HG03521 (cell line): Measurements from ENCODE around the gene TUBB4B.

ENCODE experiments used
- ATAC-seq: cut with Tn5 transposase; IDR thresholded peaks from one replicate; pipeline ENCODE4 v1.9.1; 2021; ENCODE audit warnings: mild to moderate bottlenecking, moderate library complexity; ENCODE audit not compliant: unreplicated experiment

The TUBB4B gene

DNA sequence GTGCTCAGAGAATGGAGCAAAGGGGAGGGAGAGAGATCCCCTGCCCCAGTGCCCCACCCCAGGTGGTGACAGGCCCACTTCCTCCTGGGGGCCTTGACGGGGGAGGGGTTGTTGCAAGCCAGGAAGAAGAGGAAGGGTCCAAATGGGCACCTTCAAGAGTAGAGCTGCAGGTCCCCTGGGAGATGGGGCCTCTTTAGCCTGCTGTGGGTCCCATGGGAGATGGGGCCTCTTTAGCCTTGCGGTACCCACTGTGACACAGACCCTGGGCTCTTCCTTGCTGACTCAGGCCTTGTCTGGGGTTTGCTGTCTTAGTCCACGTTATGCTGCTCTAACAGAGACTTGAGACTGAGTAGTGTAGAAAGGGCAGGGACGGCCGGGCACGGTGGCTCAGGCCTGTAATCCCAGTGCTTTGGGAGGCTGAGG, 26.9 kb downstream of the TUBB4B start:
- ATAC-seq, result no peak

DNA sequence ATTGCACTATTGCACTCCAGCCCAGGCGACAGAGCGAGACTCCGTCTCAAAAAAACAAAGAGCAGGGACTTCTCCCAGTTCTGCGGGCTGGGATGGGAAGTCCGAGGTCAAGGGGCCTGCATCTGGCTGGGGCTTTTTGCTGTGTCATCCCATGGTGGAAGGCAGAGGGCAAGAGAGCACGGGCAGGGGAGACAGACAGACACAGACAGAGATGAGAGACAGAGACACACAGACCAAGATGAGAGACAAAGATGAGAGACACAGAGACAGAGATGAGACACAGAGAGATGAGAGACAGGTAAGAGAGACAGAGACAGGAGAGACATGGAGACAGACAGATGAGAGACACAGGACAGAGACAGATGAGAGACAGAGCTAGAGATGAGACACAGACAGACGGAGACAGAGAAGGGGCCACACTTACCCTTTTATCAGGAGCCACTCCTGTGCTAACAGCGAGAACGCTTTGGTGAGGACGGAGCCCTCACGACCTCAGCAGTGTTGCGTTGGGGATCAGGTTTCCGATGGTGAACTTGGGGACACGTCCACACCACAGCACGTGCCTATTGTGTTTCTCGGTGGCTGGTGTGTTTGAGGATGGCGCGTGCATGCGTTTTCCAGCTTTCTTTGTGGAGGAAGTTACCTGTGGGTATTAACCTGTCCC, 27.6 kb downstream of the TUBB4B start:
- no peak for ATAC-seq

DNA sequence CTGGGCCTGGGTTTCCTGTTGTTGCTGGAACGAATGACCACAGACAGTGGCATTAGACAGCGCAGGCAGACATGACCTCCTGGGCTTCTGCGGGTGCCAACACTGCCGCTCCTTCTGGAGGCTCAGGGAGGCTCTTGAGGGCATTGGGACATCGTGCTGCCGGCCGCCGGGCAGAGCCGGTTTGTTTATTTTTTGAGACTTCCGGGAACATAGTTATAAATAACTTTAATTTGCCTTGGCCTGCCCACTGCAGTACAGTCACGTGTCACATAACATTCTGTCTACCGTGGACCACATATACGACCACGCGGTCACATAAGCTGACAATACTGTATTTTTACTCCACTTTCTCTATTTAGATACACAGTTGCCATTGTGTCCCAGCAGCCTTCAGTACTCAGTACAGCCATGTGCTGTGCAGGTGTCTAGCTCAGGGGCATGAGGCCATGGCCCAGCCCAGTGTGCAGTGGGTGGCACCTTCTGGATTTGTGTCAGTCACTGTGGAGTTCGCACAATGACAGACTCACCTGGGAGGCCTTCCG, 28.2 kb downstream of the TUBB4B start:
- no peak for ATAC-seq

DNA sequence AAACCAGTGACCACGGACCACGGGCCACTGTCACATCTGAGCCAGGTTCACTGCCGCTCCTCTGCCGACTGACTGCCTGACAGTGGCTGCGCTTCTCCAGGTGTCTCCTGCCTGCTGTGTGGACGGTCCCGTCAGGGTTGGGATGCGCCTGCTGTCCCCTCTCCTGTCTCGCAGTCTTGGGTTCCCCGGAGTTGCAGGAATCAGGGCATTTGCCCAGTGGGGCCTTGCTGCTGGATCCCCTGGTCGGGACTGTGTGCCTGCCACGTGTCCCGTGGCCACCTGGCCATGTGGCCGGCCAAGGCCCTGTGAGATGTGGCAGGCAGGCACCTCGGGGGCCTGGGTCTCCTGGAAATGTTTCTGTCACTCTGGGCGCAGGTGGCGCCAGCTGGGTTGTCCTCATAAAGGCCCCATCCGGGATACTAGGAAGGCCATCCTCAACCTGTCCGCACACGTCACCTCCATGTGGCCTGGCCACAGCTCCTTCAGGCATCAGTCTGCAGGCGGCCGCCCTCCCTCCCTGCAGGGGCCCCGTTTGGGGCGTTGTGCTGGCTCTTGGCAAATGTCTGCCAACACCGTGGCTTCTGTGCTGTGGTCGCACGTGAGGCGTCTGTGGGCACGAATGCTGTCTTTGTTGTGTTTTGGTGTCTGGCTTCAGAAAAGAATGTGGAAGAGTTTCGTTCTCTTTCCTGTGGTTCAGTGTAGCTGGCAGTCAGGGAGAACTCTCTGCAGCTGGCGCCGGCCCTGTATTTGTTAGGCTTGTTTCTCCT, 30.0 kb downstream of the TUBB4B start:
- ATAC-seq, result no peak

DNA sequence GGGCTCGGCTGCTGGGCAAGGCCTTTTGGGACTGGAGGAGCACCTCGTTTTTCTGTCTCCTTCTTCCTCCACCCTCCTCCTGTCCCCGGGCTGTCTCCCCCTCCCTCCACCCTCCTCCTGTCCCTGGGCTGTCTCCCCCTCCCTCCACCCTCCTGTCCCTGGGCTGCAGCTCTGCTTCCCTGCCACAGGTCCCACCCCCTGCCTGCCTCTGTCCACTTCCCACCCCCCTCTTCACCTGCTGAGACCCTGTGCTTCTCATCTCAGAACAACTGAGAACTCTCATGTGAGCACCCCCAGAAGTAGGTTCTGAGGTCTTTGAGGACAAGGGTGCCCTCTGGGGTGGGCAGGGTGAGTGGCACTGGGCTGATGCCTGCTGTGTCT, 30.6 kb downstream of the TUBB4B start:
- ATAC-seq, result no peak

DNA sequence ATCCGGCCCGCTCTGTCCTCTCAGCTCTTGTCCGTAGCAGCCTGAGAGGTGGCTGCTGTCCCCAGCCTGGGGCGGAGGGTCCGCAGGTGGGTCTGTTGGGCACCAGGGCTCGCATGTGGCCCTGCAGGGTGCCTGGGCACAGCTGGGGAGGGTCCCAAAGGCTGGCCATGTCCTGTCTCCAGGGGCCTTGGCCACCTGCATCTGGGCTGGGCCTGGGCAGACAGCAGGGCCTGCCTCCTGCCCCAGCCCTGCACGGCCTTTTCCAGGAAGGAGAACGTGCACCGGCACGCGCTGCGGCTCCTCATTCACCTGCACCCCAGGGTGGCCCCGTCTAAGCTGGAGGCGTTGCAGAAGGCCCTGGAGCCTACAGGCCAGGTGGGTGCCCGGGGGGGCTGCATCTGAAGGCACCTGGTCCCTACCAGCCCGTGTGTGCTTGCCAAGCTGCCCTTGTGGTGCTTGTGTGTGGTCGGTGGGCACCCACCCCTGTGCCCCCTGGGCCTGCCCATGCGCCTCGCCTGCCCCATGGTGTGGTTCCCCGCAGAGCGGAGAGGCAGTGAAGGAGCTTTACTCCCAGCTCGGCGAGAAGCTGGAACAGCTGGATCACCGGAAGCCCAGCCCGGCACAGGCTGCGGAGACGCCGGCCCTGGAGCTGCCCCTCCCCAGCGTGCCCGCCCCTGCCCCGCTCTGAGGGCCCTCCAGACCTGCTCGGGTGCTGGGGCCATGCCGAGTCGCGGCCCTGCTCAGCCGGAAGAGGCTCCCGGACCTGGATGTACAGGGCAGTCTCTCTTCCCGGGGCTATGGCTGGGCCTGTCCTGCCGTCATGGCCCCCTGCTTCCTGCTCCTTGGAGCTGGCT, 31.4 kb downstream of the TUBB4B start:
- ATAC-seq, result no peak

DNA sequence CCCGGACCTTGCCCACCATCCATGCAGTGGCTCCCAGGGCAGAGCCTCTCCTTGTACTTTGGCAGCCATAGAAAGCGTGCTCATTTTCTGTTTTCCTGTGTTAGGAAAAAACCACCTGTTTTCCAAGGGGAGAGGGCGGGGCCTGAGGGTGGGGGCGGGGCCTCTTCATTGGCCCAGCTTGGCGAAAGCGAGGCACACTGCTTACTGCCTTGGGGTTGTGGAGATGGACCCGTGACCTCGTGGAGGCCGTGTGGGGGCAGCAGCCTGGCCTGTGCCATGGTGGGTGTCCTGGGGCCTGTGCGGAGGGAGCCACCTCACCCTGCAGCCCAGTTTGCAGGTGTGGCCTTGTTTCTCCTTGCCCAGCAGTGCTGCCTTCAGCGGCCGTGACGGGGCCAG, 32.0 kb downstream of the TUBB4B start:
- no peak for ATAC-seq

DNA sequence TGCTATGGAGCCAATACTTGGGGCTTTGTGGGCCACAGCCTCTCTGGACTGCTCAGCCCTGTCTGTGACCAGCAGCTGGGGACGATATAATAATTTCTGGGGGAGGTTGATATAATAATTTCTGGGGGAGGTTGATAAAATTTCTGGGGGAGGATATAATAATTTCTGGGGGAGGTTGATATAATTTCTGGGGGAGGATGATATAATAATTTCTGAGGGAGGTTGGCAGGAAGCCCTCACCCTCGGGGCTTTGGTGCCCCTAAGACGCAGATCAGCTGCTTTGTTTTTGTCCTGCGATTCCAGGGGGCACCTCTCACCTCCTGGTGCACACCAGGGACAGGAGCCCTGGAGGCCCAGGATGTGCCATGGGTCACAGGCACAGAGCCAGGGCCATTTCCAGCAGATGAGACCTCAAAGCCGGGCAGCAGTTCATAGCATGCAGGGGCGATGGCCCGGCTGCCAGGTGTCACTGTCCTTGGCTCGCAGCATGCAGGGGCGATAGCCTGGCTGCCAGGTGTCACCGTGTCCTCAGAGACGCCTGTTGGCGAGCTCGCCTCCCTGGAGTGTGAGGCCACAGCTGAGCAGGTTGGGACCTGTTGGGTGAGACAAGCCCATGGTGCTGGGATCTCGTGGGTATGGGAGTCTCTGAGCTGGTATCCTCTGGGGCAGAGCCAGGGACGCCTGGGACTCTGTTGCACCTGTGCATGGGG, 32.7 kb downstream of the TUBB4B start:
- no peak for ATAC-seq

DNA sequence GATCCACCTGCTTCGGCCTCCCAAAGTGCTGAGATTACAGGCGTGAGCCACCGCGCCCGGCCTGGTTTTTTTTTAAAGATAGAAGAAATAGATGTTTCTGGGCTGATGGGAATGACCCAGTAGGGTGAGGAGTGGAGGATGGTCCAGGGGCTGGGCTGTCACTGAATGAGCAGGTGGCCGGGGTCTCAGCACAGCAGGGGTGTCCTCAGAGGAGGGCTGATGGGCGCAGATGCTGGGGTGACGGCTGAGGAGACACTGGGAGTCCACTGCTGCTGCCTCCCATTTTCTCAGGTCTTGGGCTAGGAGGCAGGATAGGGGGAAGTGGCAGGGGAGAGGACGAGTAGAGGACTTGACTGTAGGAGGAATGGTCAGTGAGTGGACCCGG, 34.1 kb downstream of the TUBB4B start:
- no peak for ATAC-seq

DNA sequence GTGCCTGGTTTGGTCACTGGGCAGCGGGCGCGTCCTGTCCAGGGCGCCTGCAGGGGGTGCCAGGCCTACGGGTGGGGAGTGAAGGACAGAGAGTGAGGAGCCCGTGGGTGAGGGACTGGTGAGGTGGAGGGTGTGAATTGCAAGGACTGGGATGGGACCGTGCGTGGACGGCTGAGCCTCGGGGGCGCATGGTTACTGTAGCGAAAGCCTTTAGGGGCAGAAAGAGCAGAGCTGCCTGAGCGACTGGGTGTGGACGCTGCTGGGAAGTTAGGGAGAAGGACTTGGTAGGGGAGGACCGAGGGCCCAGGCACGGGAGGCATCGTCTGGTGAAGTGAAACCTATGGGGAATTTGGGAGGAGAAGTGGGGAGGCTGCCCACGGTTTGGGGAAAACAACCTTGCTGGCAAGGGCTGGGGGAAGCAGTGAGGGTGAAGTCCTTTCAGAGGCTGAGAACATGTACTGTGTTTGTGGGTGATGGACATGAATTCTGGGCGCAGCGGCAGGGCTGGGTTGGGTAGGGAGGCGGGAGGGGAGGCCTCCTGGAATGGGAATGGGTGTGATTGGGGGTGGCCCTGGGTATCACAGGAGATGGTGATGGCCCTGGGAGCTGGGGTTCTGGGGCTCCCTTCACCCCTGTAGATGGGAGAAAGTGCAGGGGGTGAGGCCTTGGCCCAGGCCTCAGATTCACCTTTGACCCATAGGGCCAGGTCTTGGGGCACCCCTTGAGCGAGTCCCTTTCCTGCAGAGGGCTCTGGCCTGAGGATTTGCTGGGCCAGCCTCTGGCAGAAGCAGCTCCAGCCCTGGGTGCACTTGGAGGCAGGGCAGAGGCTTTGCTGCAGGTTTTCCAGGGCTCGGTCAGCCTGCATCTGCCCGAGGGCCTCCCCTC, 34.7 kb downstream of the TUBB4B start:
- no peak for ATAC-seq

DNA sequence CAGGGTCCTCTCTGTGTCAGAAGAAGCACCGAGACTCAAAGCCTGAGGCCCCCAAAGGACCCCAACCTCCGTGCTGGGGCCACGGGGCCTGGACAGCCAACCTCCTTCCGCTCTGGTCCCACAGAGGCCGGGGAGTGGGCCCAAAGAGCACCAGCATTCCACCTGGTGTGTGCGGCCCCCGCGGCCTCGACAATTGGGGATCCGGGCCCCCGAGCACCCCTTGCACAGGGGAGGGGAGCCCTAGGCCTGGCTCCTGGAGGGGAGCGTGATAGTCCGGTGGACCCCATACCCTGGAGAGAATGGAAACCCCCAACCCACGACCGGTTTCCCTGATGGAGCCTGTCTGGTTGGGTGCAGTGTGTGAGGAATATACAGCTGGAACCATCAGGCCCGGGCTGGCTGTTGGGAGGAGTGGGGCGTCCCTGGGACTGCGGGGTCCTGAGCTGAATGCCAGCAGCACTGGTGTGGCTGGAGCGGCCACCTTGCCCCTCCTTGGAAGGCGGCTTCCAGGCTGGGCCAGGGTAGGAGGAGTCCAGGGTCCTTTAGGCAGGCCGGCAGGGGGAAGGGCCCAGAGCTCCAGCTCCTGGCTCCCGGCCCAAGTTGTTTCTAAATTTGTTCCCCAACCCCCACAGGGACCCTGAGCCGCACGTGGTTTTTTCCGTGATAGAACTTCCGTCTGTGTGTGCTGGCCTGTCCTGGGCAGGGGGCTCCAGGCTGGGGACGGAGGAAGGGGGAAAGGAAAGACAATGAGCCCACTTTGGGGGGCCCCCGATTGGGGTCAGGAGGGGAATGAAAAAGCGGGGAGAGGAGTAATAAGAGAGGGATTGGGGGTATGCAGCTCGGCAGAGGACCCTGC, 35.6 kb downstream of the TUBB4B start:
- ATAC-seq, result no peak

DNA sequence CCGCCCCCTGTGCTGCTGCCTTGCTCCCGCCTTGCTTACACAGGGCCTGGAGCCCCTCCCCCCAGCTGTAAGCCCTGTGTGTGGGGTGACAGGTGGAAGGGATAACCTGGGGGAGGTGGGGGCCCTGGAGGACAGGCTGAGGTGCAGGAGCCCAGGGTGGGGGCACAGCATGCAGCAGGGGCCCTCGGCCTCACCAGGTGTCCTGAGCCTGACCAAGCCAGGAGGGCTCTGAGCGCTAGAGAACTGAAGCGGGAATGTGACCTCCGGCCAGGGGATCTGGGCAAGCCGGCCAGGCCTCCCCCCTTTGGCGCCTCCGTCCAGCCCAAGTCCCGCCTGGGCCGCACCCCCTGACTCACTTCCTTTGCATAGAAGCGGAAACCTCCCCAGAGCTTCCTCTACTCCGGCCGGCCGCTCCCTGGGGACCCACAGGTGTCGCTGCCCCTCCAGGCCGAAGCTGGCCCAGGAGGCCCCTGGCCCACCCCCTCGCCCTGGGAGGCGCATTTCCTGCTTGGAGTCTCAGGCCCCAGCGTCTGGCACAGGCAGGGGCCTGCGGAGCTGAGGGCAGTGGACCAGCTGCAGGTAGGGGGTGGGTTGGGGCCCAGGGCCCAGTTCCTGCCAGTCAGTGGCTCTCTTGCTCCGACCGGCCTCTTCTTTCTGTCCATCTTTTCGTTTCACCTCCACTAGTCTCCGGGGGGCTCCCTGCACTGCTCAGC, 36.4 kb downstream of the TUBB4B start, which contains the start of gene TOR4A:
Gene TOR4A (plus strand): TSS at position 398 of the 713 bp plus-strand sequence. CDS start 964 bp downstream, outside the sequence.
- no peak for ATAC-seq

DNA sequence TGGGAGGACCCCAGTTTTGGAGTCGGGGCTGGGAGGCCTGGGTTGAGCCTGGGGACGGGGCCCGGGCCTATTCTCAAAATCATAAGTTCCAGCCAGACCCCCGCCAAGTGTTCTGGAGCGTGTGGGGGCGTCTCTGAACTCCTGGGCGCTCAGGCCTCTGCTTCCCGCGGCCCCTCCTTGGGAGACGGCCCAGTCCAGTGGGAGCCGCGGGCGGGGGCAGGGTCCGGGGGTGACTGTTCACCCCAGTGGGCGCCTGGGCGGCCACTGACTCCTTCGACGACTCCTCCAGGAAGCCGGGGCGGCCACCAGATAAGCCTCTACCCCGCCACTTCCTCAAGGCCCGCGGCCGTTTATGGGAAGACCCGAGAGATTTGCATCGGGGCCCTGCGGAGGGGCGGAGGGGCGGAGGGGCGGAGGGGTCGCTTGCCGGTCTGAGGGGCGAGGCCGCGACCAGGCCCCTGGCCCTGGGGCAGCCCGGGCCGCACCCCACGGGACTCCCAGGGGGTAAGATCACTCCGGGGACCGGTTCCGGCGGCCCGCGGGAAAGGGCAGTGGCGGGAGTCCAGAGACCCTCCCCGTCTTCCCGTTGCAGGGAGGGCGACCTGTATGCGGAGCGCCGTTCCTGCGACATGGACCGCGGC, 37.1 kb downstream of the TUBB4B start:
- no peak for ATAC-seq

DNA sequence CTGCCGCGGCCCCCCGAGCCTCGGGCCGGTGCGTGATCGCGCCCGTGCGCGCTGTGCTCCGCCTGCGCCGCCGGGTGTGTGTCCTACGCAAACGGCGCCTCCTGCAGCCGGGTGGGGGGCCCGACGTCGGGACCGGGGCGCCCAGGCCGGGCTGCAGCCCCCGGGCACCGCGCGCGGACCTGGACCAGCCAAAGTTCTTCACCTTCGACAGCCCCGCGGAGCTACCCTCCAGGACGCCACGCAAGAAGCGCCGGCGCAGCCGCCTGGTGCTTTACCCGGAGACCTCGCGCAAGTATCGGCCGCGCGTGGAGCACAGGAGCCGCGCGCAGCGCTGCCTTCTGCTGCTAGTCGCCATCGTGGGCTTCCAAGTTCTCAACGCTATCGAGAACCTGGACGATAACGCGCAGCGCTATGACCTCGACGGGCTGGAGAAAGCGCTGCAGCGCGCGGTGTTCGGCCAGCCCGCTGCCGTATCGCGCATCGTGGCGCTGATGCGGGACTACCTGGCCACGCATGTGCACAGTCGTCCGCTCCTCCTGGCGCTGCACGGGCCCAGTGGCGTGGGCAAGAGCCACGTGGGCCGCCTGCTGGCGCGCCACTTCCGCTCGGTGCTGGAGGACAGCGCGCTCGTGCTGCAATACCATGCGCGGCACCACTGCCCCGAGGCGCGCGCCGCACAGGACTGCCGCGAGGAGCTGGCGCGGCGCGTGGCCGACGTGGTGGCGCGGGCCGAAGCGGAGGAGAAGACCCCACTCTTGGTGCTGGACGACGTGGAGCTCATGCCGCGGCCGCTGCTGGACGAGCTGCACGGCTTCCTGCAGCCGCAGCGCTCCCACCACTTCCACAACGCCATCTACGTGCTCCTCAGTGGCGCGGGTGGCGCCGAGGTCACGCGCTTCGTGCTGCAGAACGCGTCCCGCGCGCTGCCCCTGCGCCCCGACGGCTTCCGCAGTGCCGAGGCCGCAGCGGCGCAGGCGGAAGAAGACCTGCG, 37.9 kb downstream of the TUBB4B start:
- ATAC-seq, result no peak

DNA sequence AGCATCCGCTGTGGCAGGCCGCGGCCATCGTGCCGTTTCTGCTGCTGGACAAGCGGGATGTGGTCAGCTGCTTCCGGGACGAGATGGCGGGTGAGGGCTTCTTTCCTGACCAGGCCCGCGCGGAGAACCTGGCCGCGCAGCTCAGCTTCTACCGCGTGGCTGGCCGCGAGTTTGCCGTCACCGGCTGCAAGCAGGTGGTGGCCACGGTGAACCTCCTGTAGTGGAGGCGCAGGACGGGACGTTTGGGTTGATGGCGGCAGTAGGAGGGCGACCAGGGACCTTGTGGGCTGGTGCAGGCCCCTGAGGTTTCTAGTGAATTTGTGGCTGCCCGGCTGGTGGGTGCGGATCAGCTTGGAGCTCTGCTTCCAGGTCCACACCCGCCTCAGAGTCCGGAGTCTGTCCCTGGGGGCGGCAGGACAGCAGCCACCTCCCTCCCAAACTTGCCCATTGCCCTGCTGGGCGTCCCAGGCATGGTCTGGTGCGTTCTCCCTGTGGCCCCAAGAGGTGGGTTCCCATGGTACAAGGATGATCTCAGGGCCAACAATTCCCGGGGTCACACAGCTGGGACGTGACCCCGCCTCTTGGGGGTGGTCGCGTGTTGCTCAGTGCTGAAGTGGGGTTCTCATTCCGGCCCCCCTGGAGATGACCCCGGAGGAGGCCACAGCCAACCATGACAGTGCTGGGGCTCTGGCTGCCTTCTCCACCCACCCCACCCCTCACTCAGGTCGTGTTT, 38.8 kb downstream of the TUBB4B start:
- ATAC-seq, result no peak
